ENCODE results near the gene SGPP1.

DNA sequence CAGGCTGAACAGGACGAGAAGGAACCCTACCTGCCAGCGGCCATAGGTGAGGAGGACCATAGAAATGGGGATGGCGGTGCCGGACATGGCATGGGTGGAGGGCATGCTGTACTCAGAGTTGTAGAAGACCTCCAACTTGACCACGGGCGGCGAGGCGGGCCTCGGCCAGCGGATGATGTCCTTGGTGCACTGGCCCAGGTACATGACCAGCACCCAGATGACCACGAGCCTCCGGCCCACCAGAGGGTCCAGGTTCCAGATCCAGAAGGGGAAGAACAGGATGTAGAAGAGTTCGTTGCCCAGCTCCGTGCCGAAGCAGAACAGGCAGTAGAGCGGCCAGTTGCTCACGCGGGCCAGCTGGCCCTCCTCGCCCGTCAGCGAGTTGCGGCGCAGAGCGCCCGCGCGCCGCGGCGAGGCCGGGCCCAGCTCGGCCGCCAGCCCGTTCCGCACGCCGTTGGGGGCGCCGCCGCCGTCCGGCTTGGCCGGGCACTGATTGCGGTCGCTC, 582 bp downstream of the SGPP1 start:
- TF ChIP-seq GATA2 (IDR thresholded peaks at IDR 0.05; ENCODE audit: low read depth, low read length), result no peak
- no peak for TF ChIP-seq GATA3 (IDR thresholded peaks at IDR 0.05; ENCODE audit: low read depth, low read length)

Data from SH-SY5Y (cell line).